RWPE2 (cell line): ENCODE measurements around the gene SNED1.

Source experiments
- ATAC-seq: fragments of 200-7000 bp; cut with Tn5 transposase; 3 replicates; pipeline ENCODE4 v1.9.1; 2021; ENCODE audit warnings: low read depth
- DNase-seq: peaks from one replicate; pipeline ENCODE4 v3.0.0-alpha.2; 2020; ENCODE audit warnings: low spot score
- H3K27ac ChIP-seq: fragments of 450-650 bp; 2 replicates; pipeline ENCODE4 v1.5.1; 2017; ENCODE audit warnings: mild to moderate bottlenecking; ENCODE audit not compliant: poor library complexity, severe bottlenecking
- H3K27me3 ChIP-seq: fragments of 250-450 bp; sonication (Bioruptor Pico); 2 replicates; pipeline ENCODE4 v1.5.1; 2021; ENCODE audit warnings: mild to moderate bottlenecking, moderate library complexity; ENCODE audit not compliant: insufficient read depth, poor library complexity, severe bottlenecking
- H3K36me3 ChIP-seq: fragments of 250-450 bp; sonication (Bioruptor Pico); 2 replicates; pipeline ENCODE4 v1.5.1; 2020; ENCODE audit warnings: low read depth, mild to moderate bottlenecking, moderate library complexity
- H3K4me1 ChIP-seq: fragments of 250-450 bp; sonication (Bioruptor Pico); 2 replicates; pipeline ENCODE4 v1.5.1; 2021; ENCODE audit warnings: mild to moderate bottlenecking, moderate library complexity; ENCODE audit not compliant: insufficient read depth, poor library complexity, severe bottlenecking
- H3K4me3 ChIP-seq: fragments of 250-450 bp; sonication (Bioruptor Pico); 2 replicates; pipeline ENCODE4 v1.5.1; 2021; ENCODE audit warnings: mild to moderate bottlenecking, moderate library complexity; ENCODE audit not compliant: severe bottlenecking
- H3K9me3 ChIP-seq: fragments of 250-450 bp; sonication (Bioruptor Pico); 2 replicates; pipeline ENCODE4 v1.5.1; 2021; ENCODE audit warnings: mild to moderate bottlenecking, moderate library complexity; ENCODE audit not compliant: severe bottlenecking
- TF ChIP-seq, protein P1 (sequence below): fragments of 450-650 bp; IDR thresholded peaks from one replicate; pipeline ENCODE4 v1.5.1; 2017; ENCODE audit warnings: mild to moderate bottlenecking, moderate library complexity; ENCODE audit not compliant: poor library complexity, severe bottlenecking

The SNED1 gene

DNA sequence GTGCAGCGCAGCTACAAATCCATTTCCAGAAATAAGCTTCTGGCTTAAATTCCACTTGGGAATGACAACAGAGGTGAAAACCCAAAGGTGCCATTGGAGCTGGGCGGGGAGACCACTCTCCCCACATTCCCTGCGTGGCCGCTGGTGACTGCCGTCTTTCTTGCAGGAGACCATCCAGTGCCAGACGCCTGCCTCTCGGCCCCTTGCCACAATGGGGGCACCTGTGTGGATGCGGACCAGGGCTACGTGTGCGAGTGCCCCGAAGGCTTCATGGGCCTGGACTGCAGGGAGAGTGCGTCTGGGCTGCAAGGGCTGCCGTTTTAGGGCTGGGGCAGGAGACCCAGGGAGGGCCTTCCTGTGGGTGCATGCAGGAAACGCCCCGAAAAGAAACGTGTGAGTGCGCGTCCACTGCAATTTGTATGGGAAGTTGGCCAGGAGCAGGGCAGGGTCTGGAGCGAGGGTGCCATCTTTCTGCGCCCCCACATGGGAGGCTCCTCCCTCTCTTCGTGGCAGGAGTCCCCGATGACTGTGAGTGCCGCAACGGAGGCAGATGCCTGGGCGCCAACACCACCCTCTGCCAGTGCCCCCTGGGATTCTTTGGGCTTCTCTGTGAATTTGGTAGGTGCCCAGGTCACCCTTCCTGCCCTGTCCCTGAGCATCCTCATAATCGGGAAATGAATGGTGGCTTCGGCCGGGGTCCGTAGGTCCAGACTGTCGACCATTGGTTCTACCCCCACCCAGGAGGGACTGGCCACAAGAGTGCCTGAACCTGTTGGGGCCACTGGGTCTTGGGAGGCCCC is 49.9 kb downstream of the SNED1 start:
- ATAC-seq (no peak), DNase-seq (no peak)
- Histone ChIP-seq H3K36me3 (no peaks in the 10 kb centered on the region), H3K4me1 (no peaks in the 10 kb centered on the region), H3K9me3 (no peaks in the 10 kb centered on the region), H3K27me3 (no peaks in the 10 kb centered on the region), H3K4me3 (no peak overlapping the region), H3K27ac (no peak overlapping the region)
- TF ChIP-seq, protein P1, sequence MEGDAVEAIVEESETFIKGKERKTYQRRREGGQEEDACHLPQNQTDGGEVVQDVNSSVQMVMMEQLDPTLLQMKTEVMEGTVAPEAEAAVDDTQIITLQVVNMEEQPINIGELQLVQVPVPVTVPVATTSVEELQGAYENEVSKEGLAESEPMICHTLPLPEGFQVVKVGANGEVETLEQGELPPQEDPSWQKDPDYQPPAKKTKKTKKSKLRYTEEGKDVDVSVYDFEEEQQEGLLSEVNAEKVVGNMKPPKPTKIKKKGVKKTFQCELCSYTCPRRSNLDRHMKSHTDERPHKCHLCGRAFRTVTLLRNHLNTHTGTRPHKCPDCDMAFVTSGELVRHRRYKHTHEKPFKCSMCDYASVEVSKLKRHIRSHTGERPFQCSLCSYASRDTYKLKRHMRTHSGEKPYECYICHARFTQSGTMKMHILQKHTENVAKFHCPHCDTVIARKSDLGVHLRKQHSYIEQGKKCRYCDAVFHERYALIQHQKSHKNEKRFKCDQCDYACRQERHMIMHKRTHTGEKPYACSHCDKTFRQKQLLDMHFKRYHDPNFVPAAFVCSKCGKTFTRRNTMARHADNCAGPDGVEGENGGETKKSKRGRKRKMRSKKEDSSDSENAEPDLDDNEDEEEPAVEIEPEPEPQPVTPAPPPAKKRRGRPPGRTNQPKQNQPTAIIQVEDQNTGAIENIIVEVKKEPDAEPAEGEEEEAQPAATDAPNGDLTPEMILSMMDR: no peak

- DNase-seq (no peak), ATAC-seq (no peak)
- Histone ChIP-seq H3K27me3 (no peaks in the 10 kb centered on the region), H3K9me3 (no peaks in the 10 kb centered on the region), H3K4me1 (no peaks in the 10 kb centered on the region), H3K4me3 (no peak overlapping the region), H3K36me3 (no peaks in the 10 kb centered on the region), H3K27ac (no peak overlapping the region)
- TF ChIP-seq, protein P1: no peak
Measured at GRCh38 chr2:241048949-241049343, 50.5 kb downstream of the SNED1 start.

DNA sequence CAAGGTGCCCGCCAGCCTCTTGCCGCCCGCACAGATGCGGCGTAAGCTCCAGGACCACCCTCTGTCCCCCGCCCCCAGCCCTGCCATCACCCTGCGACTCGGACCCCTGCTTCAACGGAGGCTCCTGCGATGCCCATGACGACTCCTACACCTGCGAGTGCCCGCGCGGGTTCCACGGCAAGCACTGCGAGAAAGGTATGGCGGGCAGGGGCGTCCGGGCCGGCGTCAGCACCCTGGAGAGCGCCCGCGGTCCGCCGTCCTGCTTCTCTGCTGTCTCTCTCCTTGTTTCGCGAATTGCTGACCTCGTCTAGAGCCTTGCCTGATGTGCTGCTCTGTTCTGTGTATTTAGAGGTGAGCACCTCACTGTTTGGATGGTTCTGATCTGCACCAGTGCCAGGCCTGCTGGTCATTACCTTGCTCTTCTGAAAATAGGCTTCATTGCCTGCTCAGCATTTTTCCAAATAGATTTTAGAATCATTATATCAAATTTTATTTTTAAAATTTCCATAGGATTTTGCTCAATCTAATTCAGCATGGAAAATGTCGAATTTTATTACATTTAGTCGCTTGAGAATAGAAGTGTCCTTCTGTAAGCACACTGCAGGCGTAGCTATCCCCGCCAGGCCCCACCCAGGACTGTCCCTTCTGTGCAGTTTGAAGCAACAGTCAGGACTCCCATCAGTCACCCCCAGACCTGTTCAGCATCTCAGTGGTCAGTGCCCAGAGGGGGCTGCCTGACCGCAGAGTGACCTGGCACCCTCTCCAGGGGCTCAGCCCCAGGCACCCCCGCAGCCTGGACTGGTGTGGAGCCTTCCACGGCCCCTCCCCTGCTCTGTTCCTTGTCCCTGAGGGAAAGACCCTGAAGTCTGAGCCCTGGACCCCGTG is 51.6 kb downstream of the SNED1 start:
- H3K36me3 ChIP-seq: no peaks in the 10 kb centered on the region
- TF ChIP-seq, protein P1: no peak
- DNase-seq: no peak
- H3K27me3 ChIP-seq: no peaks in the 10 kb centered on the region
- H3K4me1 ChIP-seq: no peaks in the 10 kb centered on the region
- no peaks in the 10 kb centered on the region for H3K9me3 ChIP-seq
- no peak overlapping the region for H3K27ac ChIP-seq
- H3K4me3 ChIP-seq: no peak overlapping the region
- no peak for ATAC-seq

DNA sequence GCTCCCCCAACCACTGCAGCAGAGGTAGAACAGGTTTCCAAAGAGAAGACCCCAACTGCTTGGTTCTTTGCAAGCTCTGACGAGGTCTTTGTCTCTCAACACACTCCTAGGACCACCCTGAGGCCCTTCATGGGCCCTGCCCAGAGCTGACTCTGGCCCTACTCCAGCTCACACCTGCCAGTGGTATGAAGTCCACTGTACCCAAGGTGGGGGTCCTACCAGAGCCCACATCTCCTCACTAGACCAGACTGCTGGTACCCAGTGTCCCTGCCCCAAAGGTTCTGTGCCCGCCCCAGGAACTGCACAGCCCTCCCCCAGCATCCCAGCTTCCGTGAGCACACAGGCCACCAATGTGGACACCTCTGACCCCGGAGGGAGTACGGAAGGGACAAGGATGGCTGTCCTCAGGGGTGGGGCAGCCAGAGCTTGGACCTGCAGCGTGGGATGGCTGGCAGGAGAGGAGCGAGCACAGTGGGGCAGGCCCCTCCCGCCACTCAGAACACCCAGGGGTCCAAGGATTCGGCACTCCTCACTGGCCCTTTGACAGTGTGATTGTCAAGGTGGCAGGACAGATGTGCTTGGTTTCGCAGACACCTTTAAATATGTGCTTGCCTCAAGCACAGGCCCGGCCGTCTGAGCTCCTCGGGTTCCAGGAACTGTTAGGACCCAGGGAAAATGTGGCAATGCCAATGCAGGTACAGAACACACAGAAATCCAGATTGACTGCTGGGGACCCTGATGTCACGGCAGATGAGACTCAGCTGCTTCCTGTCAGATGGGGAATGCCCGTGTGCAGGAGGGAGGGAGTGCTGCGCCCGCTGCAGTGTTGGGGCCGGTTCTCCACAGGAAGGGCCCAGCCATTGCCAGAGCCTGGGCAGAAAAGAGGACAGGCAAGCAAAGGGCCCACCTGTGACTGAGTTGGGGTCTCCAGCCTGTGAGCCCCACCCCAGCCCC is 52.5 kb downstream of the SNED1 start:
- H3K27ac ChIP-seq: no peak overlapping the region
- no peaks in the 10 kb centered on the region for H3K9me3 ChIP-seq
- no peaks in the 10 kb centered on the region for H3K27me3 ChIP-seq
- no peak overlapping the region for H3K4me3 ChIP-seq
- no peaks in the 10 kb centered on the region for H3K4me1 ChIP-seq
- no peak for ATAC-seq
- TF ChIP-seq, protein P1: no peak
- DNase-seq: no peak
- H3K36me3 ChIP-seq: no peaks in the 10 kb centered on the region
